Measurements from ENCODE around the gene SLC51B.

DNA sequence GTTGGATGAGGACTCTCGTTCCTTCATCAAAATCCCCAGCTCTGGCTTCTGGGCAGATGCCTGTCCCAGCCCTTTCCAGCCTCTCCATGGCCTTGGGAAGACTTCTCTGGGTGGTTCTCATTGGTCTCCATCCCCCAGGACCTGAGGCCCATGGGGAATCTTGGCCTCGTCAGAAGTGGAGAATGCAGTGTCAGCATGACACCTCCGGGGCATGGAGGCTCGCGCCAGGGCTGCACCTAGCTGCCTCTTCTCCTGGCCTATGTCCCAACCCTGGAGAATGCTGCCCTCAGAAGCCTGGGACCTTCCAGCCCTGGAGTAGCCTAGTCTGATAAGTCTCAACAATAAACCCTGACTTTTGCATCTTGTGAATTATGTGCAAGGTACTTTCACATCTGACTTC lies 34.4 kb downstream of the SLC51B start:
- TF ChIP-seq, protein P1, sequence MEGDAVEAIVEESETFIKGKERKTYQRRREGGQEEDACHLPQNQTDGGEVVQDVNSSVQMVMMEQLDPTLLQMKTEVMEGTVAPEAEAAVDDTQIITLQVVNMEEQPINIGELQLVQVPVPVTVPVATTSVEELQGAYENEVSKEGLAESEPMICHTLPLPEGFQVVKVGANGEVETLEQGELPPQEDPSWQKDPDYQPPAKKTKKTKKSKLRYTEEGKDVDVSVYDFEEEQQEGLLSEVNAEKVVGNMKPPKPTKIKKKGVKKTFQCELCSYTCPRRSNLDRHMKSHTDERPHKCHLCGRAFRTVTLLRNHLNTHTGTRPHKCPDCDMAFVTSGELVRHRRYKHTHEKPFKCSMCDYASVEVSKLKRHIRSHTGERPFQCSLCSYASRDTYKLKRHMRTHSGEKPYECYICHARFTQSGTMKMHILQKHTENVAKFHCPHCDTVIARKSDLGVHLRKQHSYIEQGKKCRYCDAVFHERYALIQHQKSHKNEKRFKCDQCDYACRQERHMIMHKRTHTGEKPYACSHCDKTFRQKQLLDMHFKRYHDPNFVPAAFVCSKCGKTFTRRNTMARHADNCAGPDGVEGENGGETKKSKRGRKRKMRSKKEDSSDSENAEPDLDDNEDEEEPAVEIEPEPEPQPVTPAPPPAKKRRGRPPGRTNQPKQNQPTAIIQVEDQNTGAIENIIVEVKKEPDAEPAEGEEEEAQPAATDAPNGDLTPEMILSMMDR (IDR thresholded peaks at IDR 0.05; ENCODE audit: poor library complexity) = no peak
- no peak for TF ChIP-seq EZH2phosphoT487 (IDR thresholded peaks at IDR 0.05; ENCODE audit: low read depth, severe bottlenecking, unreplicated experiment)
- TF ChIP-seq EZH2 (IDR thresholded peaks at IDR 0.05; ENCODE audit: borderline replicate concordance) = no peak

Measured in hepatocyte (in vitro differentiated cells).